Amygdala (tissue), 56 donors: ENCODE results near the gene PGM2L1.

Source experiments
- DNase-seq, 56 donors: peaks; one replicate each; lab custom pipeline; 2025; lab: John Stamatoyannopoulos, UW

Gene PGM2L1

GRCh38 chr11:74310857-74311256, 87.4 kb downstream of the PGM2L1 start:
- DNase-seq = no peak

GRCh38 chr11:74307434-74307833, 90.8 kb downstream of the PGM2L1 start:
- peak in 1 of 56 donors; percentile 27 for DNase-seq

DNA sequence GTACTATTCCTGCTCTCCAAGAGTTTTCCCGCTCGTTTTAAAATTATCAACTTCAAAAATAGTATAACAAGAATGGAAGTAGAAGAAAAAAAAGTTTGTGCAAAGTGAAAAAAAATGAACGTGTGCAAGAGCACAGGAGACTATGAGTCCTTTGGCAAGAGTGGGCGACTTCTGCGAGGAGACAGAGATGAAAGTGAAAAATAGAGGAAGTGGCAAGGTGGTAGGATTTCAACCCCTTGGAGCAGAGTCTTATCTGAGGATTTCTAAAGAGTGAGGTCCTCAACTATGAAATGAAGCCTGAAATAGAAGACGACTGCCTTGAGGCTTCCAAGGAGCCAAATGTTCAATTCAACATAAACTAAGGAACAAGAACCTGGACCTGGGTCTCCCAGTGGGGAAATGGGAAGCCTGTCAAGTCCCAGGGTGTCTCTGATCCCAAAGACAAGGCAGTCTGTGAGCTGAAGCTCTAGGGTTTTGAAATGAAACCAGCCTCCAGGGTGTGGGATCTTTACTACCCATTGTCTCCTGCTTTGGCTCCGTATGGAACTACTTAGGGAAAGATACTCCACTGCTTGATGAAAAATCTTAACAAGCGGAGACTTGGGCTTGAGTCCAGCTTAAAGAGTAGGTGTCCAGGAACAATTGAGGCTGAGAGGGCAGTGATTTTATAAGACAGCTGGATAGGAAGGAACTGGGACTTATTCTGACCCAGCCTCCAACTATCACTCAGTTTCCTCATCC, 91.6 kb downstream of the PGM2L1 start:
- DNase-seq = no peak

DNA sequence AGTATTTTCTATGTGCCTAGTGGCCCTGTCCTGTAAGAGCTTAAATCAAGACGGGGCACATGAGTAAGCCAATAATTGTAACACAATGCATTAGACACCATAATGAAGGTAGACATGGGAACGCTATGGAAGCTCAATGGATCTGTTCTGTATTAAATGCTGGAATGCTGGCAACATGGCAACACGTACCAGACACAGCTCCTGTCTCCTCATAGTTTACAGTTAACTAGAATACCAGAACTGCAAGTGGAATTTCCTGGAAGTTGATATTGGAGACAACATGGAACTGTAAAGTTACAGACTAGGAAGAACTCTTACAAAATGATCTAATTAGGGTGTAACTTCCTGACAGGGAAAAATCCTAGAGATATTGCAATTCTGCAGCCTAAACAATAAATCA, 99.2 kb downstream of the PGM2L1 start:
- DNase-seq = no peak

DNA sequence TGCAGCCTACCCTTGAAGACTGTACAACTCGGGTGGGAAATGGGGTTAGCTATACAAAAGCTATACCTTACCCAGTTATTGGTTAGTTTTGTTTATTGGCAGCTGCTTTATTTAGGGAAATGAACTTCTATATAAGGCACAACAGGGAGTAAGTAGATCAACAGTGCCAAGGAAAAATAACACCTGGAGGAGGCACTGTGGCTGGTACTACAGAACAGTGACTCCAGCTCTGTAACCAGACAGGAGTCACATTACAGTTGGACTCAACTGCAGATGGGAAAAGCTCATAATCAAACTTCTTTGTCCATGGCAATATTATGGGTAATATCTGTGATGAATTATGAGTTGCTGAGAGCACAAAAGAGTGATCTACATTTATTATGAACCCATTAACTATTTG, 100.7 kb downstream of the PGM2L1 start:
- DNase-seq = no peak

- no peak for DNase-seq
Observed at GRCh38 chr11:74288911-74289310, 109.3 kb downstream of the PGM2L1 start.

- no peak for DNase-seq
Observed at GRCh38 chr11:74288161-74288560, 110.1 kb downstream of the PGM2L1 start.

DNA sequence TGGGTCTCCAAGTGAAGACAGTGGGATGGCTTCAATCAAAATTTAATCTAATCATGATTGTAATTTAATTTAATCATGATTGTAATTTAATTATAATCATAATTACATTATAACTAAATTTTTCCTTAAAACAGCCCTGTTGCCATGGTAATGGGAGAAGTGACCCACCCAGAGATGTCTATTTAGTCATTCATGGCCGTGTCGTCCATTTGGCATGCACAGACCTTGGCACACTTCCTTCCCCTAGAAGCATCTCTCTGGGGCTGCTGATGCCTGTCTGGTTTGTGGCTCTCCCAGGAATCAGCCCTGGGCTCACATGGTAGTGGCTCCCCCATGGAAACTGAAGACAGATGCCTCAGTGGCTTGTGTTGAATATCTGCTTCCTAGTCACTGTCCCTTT, 113.8 kb downstream of the PGM2L1 start:
- DNase-seq = no peak

- no peak for DNase-seq
Observed at GRCh38 chr11:74283580-74284180, 114.6 kb downstream of the PGM2L1 start.

- DNase-seq = no peak
Observed at GRCh38 chr11:74282914-74283371, 115.3 kb downstream of the PGM2L1 start.

DNA sequence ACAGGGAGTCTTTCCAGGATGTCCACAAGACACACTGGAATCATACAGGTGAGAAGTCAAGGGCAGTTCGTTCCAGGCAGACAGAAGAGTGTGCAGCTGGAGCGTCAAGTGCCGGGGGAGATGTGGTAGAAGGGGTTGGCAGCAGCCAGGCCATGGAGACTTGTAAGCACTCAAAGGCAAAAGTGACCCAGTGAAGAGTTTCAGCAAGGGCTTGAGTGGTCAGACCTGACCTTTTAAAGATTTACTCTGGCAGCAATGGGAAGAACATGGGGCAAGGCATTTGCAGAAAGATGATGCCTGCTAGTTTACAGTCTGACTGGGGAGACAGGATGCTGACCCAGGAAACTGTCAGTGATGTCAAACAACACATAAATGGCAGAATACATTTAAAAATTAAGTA, 115.8 kb downstream of the PGM2L1 start:
- no peak for DNase-seq

DNA sequence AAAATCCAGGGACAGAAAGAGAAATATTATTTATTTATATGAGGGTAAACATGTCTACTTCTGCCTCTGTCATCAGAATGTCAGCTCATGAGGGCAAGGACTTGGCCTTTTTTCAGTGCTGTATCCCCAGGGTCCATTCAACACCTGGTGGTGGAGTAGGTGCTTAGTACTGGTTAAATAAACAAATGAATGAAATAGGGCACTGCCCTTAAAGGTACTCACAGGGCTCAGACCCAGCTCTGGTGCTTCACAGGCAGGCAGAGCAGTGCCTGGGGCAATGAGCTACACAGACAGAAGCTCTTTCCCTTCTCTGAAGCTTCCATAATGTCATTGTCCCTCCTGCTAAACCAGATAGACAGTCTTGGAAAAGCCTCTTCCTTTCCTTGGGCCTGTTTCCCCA, 117.7 kb downstream of the PGM2L1 start:
- no peak for DNase-seq
